K562 (cell line): ENCODE measurements around the gene RCSD1. TPM values are rescaled to one million over a fixed set of nuclear protein-coding genes. Genes with fewer than 3 reads are reported as not detected.

Experiments
- EZH2 ChIP-seq: IDR thresholded peaks from 2 replicates; pipeline ENCODE4 v1.6.1; 2012; ENCODE audit warnings: low read depth, mild to moderate bottlenecking, inconsistent platforms, low read length, borderline replicate concordance
- FOS ChIP-seq: IDR thresholded peaks from 3 replicates; pipeline ENCODE4 v1.6.1; 2011; ENCODE audit not compliant: insufficient read length; ENCODE audit errors: extremely low read depth
- FUS ChIP-seq: fragments of 200-400 bp; formaldehyde crosslinking; optimal IDR thresholded peaks from 2 replicates; pipeline ENCODE3; 2017; ENCODE audit warnings: low read depth, low read length
- GATAD2B ChIP-seq: fragments of 450-650 bp; IDR thresholded peaks from 2 replicates; pipeline ENCODE4 v1.6.1; 2017; ENCODE audit warnings: mild to moderate bottlenecking, borderline replicate concordance
- KDM1A ChIP-seq, 2 experiments: fragments of 450-650 bp; IDR thresholded peaks; 2 replicates each; pipeline ENCODE4 v1.6.1; 2016; ENCODE audit warnings: mild to moderate bottlenecking in 2 of 2
- MAFG ChIP-seq: fragments of 450-650 bp; conservative IDR thresholded peaks from 2 replicates; pipeline ENCODE4 v1.6.1; 2016; ENCODE audit warnings: missing genetic modification characterization, missing compliant biosample characterization
- NFIX ChIP-seq: fragments of 250-450 bp; sonication (Bioruptor Pico); IDR thresholded peaks from 2 replicates; pipeline ENCODE4 v1.4.0; 2020; ENCODE audit warnings: low read depth, mild to moderate bottlenecking, moderate library complexity
- PATZ1 ChIP-seq: fragments of 250-450 bp; sonication (Bioruptor Pico); IDR thresholded peaks from 2 replicates; pipeline ENCODE4 v1.5.0; 2020; ENCODE audit warnings: mild to moderate bottlenecking, borderline replicate concordance
- PYGO2 ChIP-seq: fragments of 450-650 bp; IDR thresholded peaks from 2 replicates; pipeline ENCODE4 v1.6.1; 2016; ENCODE audit warnings: mild to moderate bottlenecking, missing genetic modification characterization, moderate library complexity, missing compliant biosample characterization
- RB1 ChIP-seq: fragments of 450-650 bp; IDR thresholded peaks from 2 replicates; pipeline ENCODE4 v1.6.1; 2017; ENCODE audit warnings: low read depth, mild to moderate bottlenecking
- RBBP5 ChIP-seq: fragments of 200-600 bp; sonication (generic); IDR thresholded peaks from 2 replicates; pipeline ENCODE4 v1.6.1; 2012; ENCODE audit warnings: borderline replicate concordance, mild to moderate bottlenecking, low read length, control low read depth, inconsistent platforms; ENCODE audit not compliant: insufficient read depth, poor library complexity, severe bottlenecking
- RBFOX2 ChIP-seq: fragments of 200-400 bp; formaldehyde crosslinking; IDR thresholded peaks from 2 replicates; pipeline ENCODE4 v1.6.1; 2017; ENCODE audit warnings: low read depth, mild to moderate bottlenecking, low read length, moderate library complexity
- RREB1 ChIP-seq: fragments of 250-450 bp; sonication (Bioruptor Pico); IDR thresholded peaks from 2 replicates; pipeline ENCODE4 v1.4.0; 2020
- RUNX1 ChIP-seq: sonication (generic); IDR thresholded peaks from 2 replicates; pipeline ENCODE4 v1.6.1; 2016; ENCODE audit warnings: antibody characterized with exemption, low read depth
- SMARCC2 ChIP-seq: fragments of 450-650 bp; IDR thresholded peaks from 2 replicates; pipeline ENCODE4 v1.6.1; 2017; ENCODE audit warnings: antibody characterized with exemption, moderate library complexity, mild to moderate bottlenecking, low read depth
- TBP ChIP-seq: optimal IDR thresholded peaks from 2 replicates; pipeline ENCODE3; 2011; ENCODE audit warnings: low read depth, low read length, improper control_type of control experiment
- ZBTB1 ChIP-seq: sonication (generic); formaldehyde crosslinking; IDR thresholded peaks from 2 replicates; pipeline ENCODE4 v1.8.1; 2023; ENCODE audit warnings: missing genetic modification reagents, low read depth, mild to moderate bottlenecking, borderline replicate concordance
- ZNF395 ChIP-seq: fragments of 200-800 bp; sonication (Bioruptor generic); IDR thresholded peaks from 2 replicates; pipeline ENCODE4 v1.6.1; 2017; ENCODE audit warnings: missing genetic modification characterization, missing compliant biosample characterization
- ZNF561 ChIP-seq: fragments of 450-650 bp; formaldehyde crosslinking; conservative IDR thresholded peaks from 2 replicates; pipeline ENCODE4 v1.4.0; 2020; ENCODE audit warnings: mild to moderate bottlenecking, moderate library complexity
- ZNF75A ChIP-seq: fragments of 450-650 bp; formaldehyde crosslinking; IDR thresholded peaks from 2 replicates; pipeline ENCODE4 v1.4.0; 2020; ENCODE audit warnings: mild to moderate bottlenecking
- polyA plus RNA-seq, 8 experiments: library from polyadenylated mRNA; depleted of rRNA in 4 of 8; stranded (reverse) in 5 of 8; unstranded in 3 of 8; fragments of >200 nt; fragmentation: Nextera tagmentation in 2 of 8; fragmentation: Illumina TruSeq in 1 of 8; extraction: Ambion mirVana in 2 of 8; extraction: Trizol in 1 of 8; gene quantifications; 2 replicates each; pipeline versions ENCODE4 v1.2.1 to v1.2.3, GENCODE V29; 2011 to 2014; ENCODE audit warnings: inconsistent platforms in 1 of 8, missing spikeins in 1 of 8
- total RNA-seq, 7 experiments: library from RNA; depleted of rRNA in 6 of 7; stranded (reverse); fragments of >200 nt in 6 of 7; fragmentation: Illumina TruSeq in 2 of 7; extraction: Trizol in 2 of 7; gene quantifications; 2 replicates each; pipeline versions ENCODE4 v1.2.1 to v1.2.3, GENCODE V29; 2011 to 2021; ENCODE audit warnings: low replicate concordance in 1 of 7

RCSD1 gene
- total and polyA plus RNA-seq, 9 of the 15 experiments (the other 6 are each of a cell fraction or from before 2014, with no cell fraction given) = 7.8 to 69.8 (median 45.3) TPM

- TF ChIP-seq PYGO2 (tag) = no peak
- no peak for TF ChIP-seq NFIX
- TF ChIP-seq FOS = no peak
- no peak for TF ChIP-seq TBP
- no peak for TF ChIP-seq ZBTB1 (CRISPR knock-in tag)
- no peak for TF ChIP-seq RBFOX2
- no peak for TF ChIP-seq ZNF75A (CRISPR knock-in tag)
- no peak for TF ChIP-seq FUS
- no peak for TF ChIP-seq RREB1 (CRISPR knock-in tag)
- TF ChIP-seq RB1 = no peak
- peak; percentile 42 for TF ChIP-seq RBBP5
- TF ChIP-seq SMARCC2 = peak; percentile 32; the same call in 1 of the 2 replicates
- no peak for TF ChIP-seq ZNF395 (CRISPR knock-in tag)
- peak; percentile 56 to 73 for TF ChIP-seq KDM1A (IDR thresholded peaks at IDR 0.05)
- no peak for TF ChIP-seq MAFG (tag)
- TF ChIP-seq RUNX1 = no peak
- no peak for TF ChIP-seq ZNF561 (CRISPR knock-in tag)
- TF ChIP-seq PATZ1 = no peak
- no peak for TF ChIP-seq EZH2
- no peak for TF ChIP-seq GATAD2B
Measured at GRCh38 chr1:167658574-167659328, 28.7 kb downstream of the RCSD1 start (continued).
